Sciatic nerve (tissue), 2 donors: ENCODE results near the gene MAN1B1. TPM values are rescaled to one million over a fixed set of nuclear protein-coding genes. Genes with fewer than 3 reads are reported as not detected.

Experiments
- ATAC-seq: fragments of 200-7000 bp; cut with Tn5 transposase; one replicate; pipeline ENCODE4 v1.9.1; 2020; ENCODE audit warnings: mild to moderate bottlenecking, moderate library complexity
- DNase-seq: peaks from one replicate; pipeline ENCODE4 v3.0.0-alpha.2; 2020; ENCODE audit warnings: low spot score
- intact Hi-C: fragments of 100-400 bp; cut with DNase I; formaldehyde crosslinking; loops from one replicate; pipeline ENCODE4 v1.14.2; 2022
- total RNA-seq: library from RNA; stranded (reverse); fragmentation: NEBNext Ultra II Directional; extraction: Animal tissue kit (Norgen Biotek cat#: 25700); gene quantifications from one replicate; pipeline ENCODE4 v1.2.1, GENCODE V29; 2021
- donor health status: DM: no; HTN: no; CAD: no.
- donor health status: DM: no; HTN: no; CAD: no.

MAN1B1 gene
- total RNA-seq, 1 donor from 2014 or later = 48.3 TPM

DNA sequence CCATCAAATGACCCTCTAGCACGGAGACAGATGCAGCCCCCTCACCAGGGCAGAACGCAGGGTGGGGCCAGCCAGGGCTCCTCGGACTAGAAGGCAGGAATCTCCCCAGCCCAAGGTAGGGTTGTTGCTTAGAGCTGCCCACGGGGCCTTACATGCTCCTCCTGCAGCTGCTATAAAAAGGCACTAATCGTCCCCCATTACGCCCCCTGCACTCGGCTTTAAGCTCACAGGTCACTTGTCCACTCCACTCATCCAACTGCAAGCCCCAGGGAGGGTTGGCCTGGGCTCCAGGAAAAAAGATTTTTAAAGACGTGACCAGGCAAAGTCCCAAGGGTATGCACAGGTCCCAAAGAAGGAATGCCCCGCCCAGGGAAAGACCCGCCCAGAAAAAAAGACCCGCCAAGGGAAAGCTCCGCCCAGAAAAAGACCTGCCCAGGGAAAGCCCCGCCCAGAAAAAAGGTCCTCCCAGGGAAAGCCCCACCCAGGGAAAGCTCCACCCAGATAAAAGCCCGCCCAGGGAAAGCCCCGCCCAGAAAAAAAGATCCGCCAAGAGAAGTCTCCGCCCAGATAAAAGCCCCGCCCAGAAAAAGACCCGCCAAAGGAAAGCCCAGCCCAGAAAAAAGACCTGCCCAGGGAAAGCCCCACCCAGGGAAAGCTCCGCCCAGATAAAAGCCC, 63.3 kb downstream of the MAN1B1 start:
- DNase-seq (no peak), ATAC-seq (no peak)
- intact Hi-C loops = no loop called here

DNA sequence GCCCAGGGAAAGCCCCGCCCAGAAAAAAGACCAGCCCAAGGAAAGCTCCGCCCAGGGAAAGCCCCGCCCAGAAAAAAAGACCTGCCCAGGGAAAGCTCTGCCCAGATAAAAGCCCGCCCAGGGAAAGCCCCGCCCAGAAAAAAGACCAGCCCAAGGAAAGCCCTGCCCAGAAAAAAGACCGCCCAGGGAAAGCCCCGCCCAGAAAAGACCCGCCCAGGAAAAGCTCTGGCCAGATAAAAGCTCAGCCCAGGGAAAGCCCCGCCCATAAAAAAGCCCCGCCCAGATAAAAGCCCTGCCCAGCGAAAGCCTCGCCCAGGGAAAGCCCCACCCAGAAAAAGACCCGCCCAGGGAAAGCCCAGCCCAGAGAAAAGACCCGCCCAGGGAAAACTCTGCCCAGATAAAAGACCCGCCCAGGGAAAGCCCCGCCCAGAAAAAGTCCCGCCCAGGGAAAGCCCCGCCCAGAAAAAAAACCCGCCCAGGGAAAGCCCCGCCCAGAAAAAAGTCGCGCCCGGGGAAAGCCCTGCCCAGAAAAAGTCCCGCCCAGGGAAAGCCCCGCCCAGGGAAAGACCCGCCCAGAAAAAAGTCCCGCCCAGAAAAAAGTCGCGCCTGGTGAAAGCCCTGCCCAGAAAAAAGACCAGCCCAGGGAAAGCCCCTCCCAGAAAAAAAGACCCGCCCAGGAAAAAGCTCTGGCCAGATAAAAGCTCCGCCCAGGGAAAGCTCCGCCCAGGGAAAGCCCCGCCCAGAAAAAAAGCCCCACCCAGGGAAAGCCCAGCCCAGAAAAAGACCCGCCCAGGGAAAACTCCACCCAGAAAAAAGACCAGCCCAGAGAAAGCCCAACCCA, 64.1 kb downstream of the MAN1B1 start:
- intact Hi-C loops = no loop called here
- ATAC-seq (no peak), DNase-seq (no peak)

- intact Hi-C loops = no loop called here
- DNase-seq = no peak
- no peak for ATAC-seq
Measured at GRCh38 chr9:137152844-137153405, 66.1 kb downstream of the MAN1B1 start.

DNA sequence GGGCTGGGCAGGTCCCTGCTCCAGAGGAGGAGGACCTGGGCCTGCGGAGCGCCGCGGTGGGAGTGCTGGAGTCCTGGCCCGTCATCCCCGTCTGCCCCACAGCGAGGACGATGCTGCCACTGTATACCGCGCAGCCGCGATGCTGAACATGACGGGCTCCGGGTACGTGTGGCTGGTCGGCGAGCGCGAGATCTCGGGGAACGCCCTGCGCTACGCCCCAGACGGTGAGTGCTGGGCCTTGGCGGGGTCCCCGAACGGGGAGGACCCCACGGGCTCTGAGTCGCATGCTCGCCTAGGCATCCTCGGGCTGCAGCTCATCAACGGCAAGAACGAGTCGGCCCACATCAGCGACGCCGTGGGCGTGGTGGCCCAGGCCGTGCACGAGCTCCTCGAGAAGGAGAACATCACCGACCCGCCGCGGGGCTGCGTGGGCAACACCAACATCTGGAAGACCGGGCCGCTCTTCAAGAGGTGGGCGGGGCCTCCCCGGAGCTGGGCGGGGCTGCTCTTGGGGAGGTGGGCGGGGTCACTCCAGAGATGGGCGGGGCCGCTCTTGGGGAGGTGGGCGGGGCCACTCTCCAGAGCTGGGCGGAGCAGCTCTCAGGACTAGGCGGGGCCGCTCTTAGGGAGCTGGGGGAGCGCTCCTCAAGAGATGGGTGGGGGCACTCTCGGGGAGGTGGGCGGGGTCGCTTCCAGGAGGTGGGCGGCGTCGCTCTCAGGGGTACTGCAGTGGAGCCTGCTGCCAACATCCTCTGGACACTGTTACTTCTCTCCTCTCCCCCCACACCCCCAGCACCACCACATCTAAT, 70.0 kb downstream of the MAN1B1 start:
- no peak for DNase-seq
- intact Hi-C loops = no loop called here
- ATAC-seq = peak; percentile 75

- intact Hi-C loops = no loop called here
- ATAC-seq = no peak
- no peak for DNase-seq
Measured at GRCh38 chr9:137157618-137158415, 71.0 kb downstream of the MAN1B1 start.

DNA sequence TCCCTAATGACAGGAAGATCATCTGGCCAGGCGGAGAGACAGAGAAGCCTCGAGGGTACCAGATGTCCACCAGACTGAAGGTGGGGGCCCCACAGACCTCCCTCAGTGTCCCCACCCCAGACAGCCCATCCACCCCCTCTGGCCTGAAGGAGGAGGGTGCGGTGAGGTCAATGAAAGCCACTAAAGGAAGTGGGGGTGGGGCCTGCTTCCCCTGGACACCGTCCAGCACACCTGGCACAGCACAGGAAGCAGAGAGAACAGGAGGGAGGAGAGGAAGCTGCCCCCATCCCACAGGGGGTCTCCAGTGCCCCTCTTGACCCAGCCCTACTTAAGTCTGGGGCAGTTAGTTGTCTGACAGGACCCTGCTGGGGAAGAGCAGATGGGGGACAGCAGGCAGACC, 71.8 kb downstream of the MAN1B1 start:
- DNase-seq (no peak), ATAC-seq (no peak)
- intact Hi-C loops = no loop called here

Other genes with a start within 250 kb of the MAN1B1 start
- 3.1 TPM for gene AJM1, start 244.5 kb upstream of the MAN1B1 start, total RNA-seq
- gene PHPT1, start 237.6 kb upstream of the MAN1B1 start, total RNA-seq = 76.4 TPM
- 3.0 TPM for gene MAMDC4, start 234.6 kb upstream of the MAN1B1 start, total RNA-seq
- gene EDF1, start 220.7 kb upstream of the MAN1B1 start, total RNA-seq = 201 TPM
- gene TRAF2, start 200.5 kb upstream of the MAN1B1 start, total RNA-seq = 17.0 TPM
- 59.9 TPM for gene FBXW5, start 142.2 kb upstream of the MAN1B1 start, total RNA-seq
- gene C8G, start 141.7 kb upstream of the MAN1B1 start, total RNA-seq = not detected
- gene LCN12, start 134.7 kb upstream of the MAN1B1 start, total RNA-seq = 8.6 TPM
- 1,668 TPM for gene PTGDS, start 109.5 kb upstream of the MAN1B1 start, total RNA-seq
- gene LCNL1, start 104.0 kb upstream of the MAN1B1 start, total RNA-seq = 4.1 TPM
- 46.6 TPM for gene PAXX, start 94.6 kb upstream of the MAN1B1 start, total RNA-seq
- gene CLIC3, start 90.4 kb upstream of the MAN1B1 start, total RNA-seq = 11.3 TPM
- gene ABCA2, start 58.7 kb upstream of the MAN1B1 start, total RNA-seq = 298 TPM
- 0.18 TPM for gene FUT7, start 54.9 kb upstream of the MAN1B1 start, total RNA-seq
- gene NPDC1, start 40.8 kb upstream of the MAN1B1 start, total RNA-seq = 157 TPM
- gene ENTPD2, start 32.9 kb upstream of the MAN1B1 start, total RNA-seq = 24.3 TPM
- gene SAPCD2, start 16.4 kb upstream of the MAN1B1 start, total RNA-seq = 0.36 TPM
- 18.3 TPM for gene UAP1L1, start 9.5 kb upstream of the MAN1B1 start, total RNA-seq
- gene DPP7, start 27.7 kb downstream of the MAN1B1 start, total RNA-seq = 127 TPM
- not detected for gene GRIN1, start 52.2 kb downstream of the MAN1B1 start, total RNA-seq
- not detected for gene LRRC26, start 83.1 kb downstream of the MAN1B1 start, total RNA-seq
- not detected for gene TMEM210, start 85.1 kb downstream of the MAN1B1 start, total RNA-seq
- 52.8 TPM for gene ANAPC2, start 101.6 kb downstream of the MAN1B1 start, total RNA-seq
- 27.6 TPM for gene SSNA1, start 101.7 kb downstream of the MAN1B1 start, total RNA-seq
- 8.8 TPM for gene TPRN, start 113.8 kb downstream of the MAN1B1 start, total RNA-seq
- gene TMEM203, start 118.7 kb downstream of the MAN1B1 start, total RNA-seq = 25.6 TPM
- 16.5 TPM for gene NDOR1, start 118.7 kb downstream of the MAN1B1 start, total RNA-seq
- gene RNF208, start 135.3 kb downstream of the MAN1B1 start, total RNA-seq = 10.6 TPM
- not detected for gene CYSRT1, start 138.2 kb downstream of the MAN1B1 start, total RNA-seq
- gene RNF224, start 140.5 kb downstream of the MAN1B1 start, total RNA-seq = not detected
- not detected for gene SLC34A3, start 143.9 kb downstream of the MAN1B1 start, total RNA-seq
- 108 TPM for gene TUBB4B, start 154.3 kb downstream of the MAN1B1 start, total RNA-seq
- gene STPG3, start 164.3 kb downstream of the MAN1B1 start, total RNA-seq = not detected
- gene NELFB, start 168.3 kb downstream of the MAN1B1 start, total RNA-seq = 38.9 TPM
- gene TOR4A, start 190.7 kb downstream of the MAN1B1 start, total RNA-seq = 4.0 TPM
- gene NRARP, start 215.3 kb downstream of the MAN1B1 start, total RNA-seq = 18.5 TPM